HepG2 (cell line): ENCODE measurements around the gene MAP4K3. TPM values are rescaled to one million over a fixed set of nuclear protein-coding genes. Genes with fewer than 3 reads are reported as not detected.

Experiments used
- ATAC-seq: fragments of 200-7000 bp; cut with Tn5 transposase; 3 replicates; pipeline ENCODE4 v1.9.1; 2020; ENCODE audit warnings: mild to moderate bottlenecking, moderate library complexity
- BruUV-seq: library from RNA; stranded (reverse); fragments of 400-500 nt; replicated peaks from 2 replicates; lab custom pipeline; 2021; lab: Mats Ljungman, UMichigan
- CTCF ChIA-PET: fragments of 300-600 bp; formaldehyde crosslinking; extraction: SDS; loops from one replicate; lab custom pipeline; 2021; ENCODE audit warnings: low total read pairs, inconsistent platforms, low intra/inter-chr PET ratio; lab: Yijun Ruan, JAX
- POLR2A ChIA-PET: fragments of 350-600 bp; sonication (Branson Sonifier 250); formaldehyde crosslinking; loops from one replicate; lab custom pipeline; 2020; ENCODE audit warnings: antibody characterized with exemption, inconsistent platforms; lab: Yijun Ruan, JAX
- DNase-seq: peaks from one replicate; pipeline ENCODE4 v3.0.0-alpha.2; 2015; ENCODE audit warnings: low spot score
- FAIRE-seq: peaks from 3 replicates; lab custom pipeline; 2011; peaks lifted over from hg19 to GRCh38; lab: Jason Lieb, UNC
- H2AFZ ChIP-seq: one replicate; pipeline ENCODE4 v1.6.1; 2011; ENCODE audit warnings: low read length, inconsistent platforms
- H3K27ac ChIP-seq: fragments of 300-600 bp; 3 replicates; pipeline ENCODE4 v1.8.0; 2011; ENCODE audit warnings: mixed run types, mild to moderate bottlenecking, mixed read lengths, low read length, inconsistent platforms; ENCODE audit not compliant: insufficient read depth; ENCODE audit errors: extremely low read length
- H3K27me3 ChIP-seq, 2 experiments: fragments of 200-600 bp in 1 of 2; 2 replicates in 1 of 2; 3 replicates in 1 of 2; pipeline versions ENCODE4 v1.6.0 to v1.8.0; 2011; ENCODE audit warnings: low read length in 2 of 2, mild to moderate bottlenecking in 2 of 2, moderate library complexity in 2 of 2, inconsistent platforms in 1 of 2; ENCODE audit not compliant: insufficient read depth in 2 of 2, control insufficient read depth in 1 of 2
- H3K36me3 ChIP-seq, 2 experiments: fragments of 200-600 bp in 1 of 2; replicated peaks in 1 of 2; 2 replicates in 1 of 2; 3 replicates in 1 of 2; pipeline versions ENCODE4 v1.5.1 to v1.8.0; 2011; ENCODE audit warnings: low read length in 2 of 2, inconsistent platforms in 1 of 2; ENCODE audit not compliant: insufficient read depth in 2 of 2, control insufficient read depth in 1 of 2
- H3K4me1 ChIP-seq: 2 replicates; pipeline ENCODE4 v1.5.1; 2012; ENCODE audit warnings: low read length, inconsistent platforms; ENCODE audit not compliant: insufficient read depth
- H3K4me2 ChIP-seq: 2 replicates; pipeline ENCODE4 v1.6.0; 2011; ENCODE audit warnings: low read depth, low read length, inconsistent platforms
- H3K4me3 ChIP-seq, 3 experiments: fragments of 200-600 bp in 1 of 3; sonication (generic), shearing (Covaris generic) in 1 of 3; replicated peaks in 1 of 3; 2 replicates each; pipeline ENCODE4 v1.5.1; 2011 to 2016; ENCODE audit warnings: low read length in 3 of 3, inconsistent platforms in 2 of 3, low read depth in 2 of 3, mild to moderate bottlenecking in 2 of 3, control low read depth in 1 of 3, mixed read lengths in 1 of 3; ENCODE audit not compliant: insufficient read depth in 1 of 3
- H3K79me2 ChIP-seq: one replicate; pipeline ENCODE4 v1.6.1; 2011; ENCODE audit warnings: low read length, inconsistent platforms; ENCODE audit not compliant: insufficient read depth
- H3K9ac ChIP-seq: 2 replicates; pipeline ENCODE4 v1.6.0; 2011; ENCODE audit warnings: mild to moderate bottlenecking, low read depth, low read length, inconsistent platforms; ENCODE audit not compliant: insufficient read depth
- H3K9me3 ChIP-seq: 2 replicates; pipeline ENCODE4 v1.5.1; 2012; ENCODE audit warnings: mild to moderate bottlenecking, low read length
- H4K20me1 ChIP-seq: 2 replicates; pipeline ENCODE4 v1.6.0; 2011; ENCODE audit warnings: inconsistent platforms, mild to moderate bottlenecking, low read length, moderate library complexity; ENCODE audit not compliant: insufficient read depth
- HMG20A ChIP-seq: IDR thresholded peaks from 2 replicates; pipeline ENCODE4 v1.6.1; 2016; ENCODE audit warnings: borderline replicate concordance
- RBM22 ChIP-seq: fragments of 200-400 bp; formaldehyde crosslinking; optimal IDR thresholded peaks from 2 replicates; pipeline ENCODE3; 2017; ENCODE audit warnings: mild to moderate bottlenecking, low read length, moderate library complexity
- TCF7L2 ChIP-seq: IDR thresholded peaks from 2 replicates; pipeline ENCODE4 v1.6.1; 2011; ENCODE audit warnings: mild to moderate bottlenecking, low read depth, low read length, moderate library complexity
- ZNF720 ChIP-seq: sonication (generic); formaldehyde crosslinking; IDR thresholded peaks from 2 replicates; pipeline ENCODE4 v1.4.0; 2020; ENCODE audit warnings: missing genetic modification reagents
- WGBS: methylation state at CpG from one replicate; pipeline ENCODE4 v1.1.6; 2017; ENCODE audit warnings: low lambda C conversion rate; 5-methylcytosine and 5-hydroxymethylcytosine counted together
- in situ Hi-C: cut with HindIII; loops from 2 replicates; pipeline ENCODE4 v1.10.0; 2017; ENCODE audit warnings: low pct_unique_long_range_greater_than_20kb; ENCODE audit not compliant: extremely low pct_ligation_motif_present
- intact Hi-C: fragments of 100-400 bp; cut with micrococcal nuclease; formaldehyde crosslinking; loops from one replicate; pipeline ENCODE4 v1.10.0; 2022; ENCODE audit not compliant: unreplicated experiment
- polyA plus RNA-seq, 8 experiments: library from polyadenylated mRNA; depleted of rRNA in 3 of 8; stranded (reverse) in 7 of 8; unstranded in 1 of 8; fragments of >200 nt; fragmentation: Illumina TruSeq in 4 of 8; extraction: Trizol in 4 of 8; gene quantifications; 2 replicates each; pipeline versions ENCODE4 v1.2.1 to v1.2.3, GENCODE V29; 2011 to 2016; ENCODE audit warnings: low read depth in 4 of 8, missing spikeins in 1 of 8, mixed read lengths in 1 of 8; ENCODE audit not compliant: insufficient read depth in 1 of 8
- total RNA-seq, 5 experiments: library from RNA; depleted of rRNA; stranded (reverse); fragments of >200 nt; fragmentation: Illumina TruSeq; extraction: Trizol; gene quantifications; 2 replicates each; pipeline ENCODE4 v1.2.3, GENCODE V29; 2016; ENCODE audit warnings: low read depth in 1 of 5
- TF ChIP-seq, protein P1 (sequence below): sonication (generic); formaldehyde crosslinking; IDR thresholded peaks from 2 replicates; pipeline ENCODE4 v1.5.0; 2020; ENCODE audit warnings: mild to moderate bottlenecking, missing genetic modification reagents, moderate library complexity

MAP4K3 gene
- total and polyA plus RNA-seq, 2 of the 13 experiments (the other 11 are each of a cell fraction or from before 2014, with no cell fraction given): 45.9 to 53.2 TPM

DNA sequence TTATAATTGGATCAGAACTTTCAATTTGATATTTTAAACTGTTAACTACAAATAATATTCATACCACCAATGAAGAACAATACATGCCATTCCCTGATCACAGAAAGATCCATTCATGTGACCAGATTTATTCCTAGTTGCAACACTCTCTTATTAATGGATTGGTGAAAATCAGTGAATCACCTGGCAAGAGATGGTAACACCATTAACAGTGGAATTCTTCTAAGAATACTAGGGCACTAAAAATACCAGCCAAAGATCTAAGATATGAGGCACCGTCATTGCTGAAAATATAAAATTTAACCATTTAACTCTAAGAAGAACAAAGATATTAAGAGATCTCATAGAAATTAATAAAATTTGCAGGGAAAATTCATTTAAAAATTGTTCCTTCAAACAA lies 58.1 kb downstream of the MAP4K3 start:
- intact Hi-C loops: loop anchor here (1.0 to 2.0 kb wide), 3 partner anchors 57 to 351 kb away; no protein-coding TSS in a partner anchor
- BruUV-seq: no TSS peak
- no peak overlapping the region for H2AFZ ChIP-seq
- ChIA-PET POLR2A (interaction anchor here (0.9 to 1.6 kb wide), 4 partner anchors 58 to 351 kb away, joined by 3 to 4 read pairs (median 3); partner anchors contain the start of gene MAP4K3), CTCF (interaction anchor here (1.7 to 2.9 kb wide), 2 partner anchors 350 to 352 kb away, joined by 15 read pairs; no protein-coding TSS in a partner anchor)
- H3K4me3 ChIP-seq: no peak overlapping the region
- no peaks in the 10 kb centered on the region for H3K27me3 ChIP-seq
- no peak for FAIRE-seq
- no peak overlapping the region for H3K27ac ChIP-seq
- WGBS: 91% methylated on average over 1 of the region's 1 CpG
- no peak overlapping the region for H3K4me2 ChIP-seq
- TF ChIP-seq ZNF720 (CRISPR knock-in tag): no peak
- TF ChIP-seq, protein P1, sequence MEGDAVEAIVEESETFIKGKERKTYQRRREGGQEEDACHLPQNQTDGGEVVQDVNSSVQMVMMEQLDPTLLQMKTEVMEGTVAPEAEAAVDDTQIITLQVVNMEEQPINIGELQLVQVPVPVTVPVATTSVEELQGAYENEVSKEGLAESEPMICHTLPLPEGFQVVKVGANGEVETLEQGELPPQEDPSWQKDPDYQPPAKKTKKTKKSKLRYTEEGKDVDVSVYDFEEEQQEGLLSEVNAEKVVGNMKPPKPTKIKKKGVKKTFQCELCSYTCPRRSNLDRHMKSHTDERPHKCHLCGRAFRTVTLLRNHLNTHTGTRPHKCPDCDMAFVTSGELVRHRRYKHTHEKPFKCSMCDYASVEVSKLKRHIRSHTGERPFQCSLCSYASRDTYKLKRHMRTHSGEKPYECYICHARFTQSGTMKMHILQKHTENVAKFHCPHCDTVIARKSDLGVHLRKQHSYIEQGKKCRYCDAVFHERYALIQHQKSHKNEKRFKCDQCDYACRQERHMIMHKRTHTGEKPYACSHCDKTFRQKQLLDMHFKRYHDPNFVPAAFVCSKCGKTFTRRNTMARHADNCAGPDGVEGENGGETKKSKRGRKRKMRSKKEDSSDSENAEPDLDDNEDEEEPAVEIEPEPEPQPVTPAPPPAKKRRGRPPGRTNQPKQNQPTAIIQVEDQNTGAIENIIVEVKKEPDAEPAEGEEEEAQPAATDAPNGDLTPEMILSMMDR (CRISPR knock-in tag): no peak
- ATAC-seq: no peak
- in situ Hi-C loops: no loop called here
- H3K9ac ChIP-seq: no peak overlapping the region
- no peak for DNase-seq
- peaks cover 6 to 26% of the 10 kb centered on the region in 2 experiments for H3K36me3 ChIP-seq
- H4K20me1 ChIP-seq: peaks cover 23% of the 10 kb centered on the region
- peaks cover 91% of the 10 kb centered on the region for H3K79me2 ChIP-seq
- peaks cover 47% of the 10 kb centered on the region for H3K4me1 ChIP-seq
- no peaks in the 10 kb centered on the region for H3K9me3 ChIP-seq

DNA sequence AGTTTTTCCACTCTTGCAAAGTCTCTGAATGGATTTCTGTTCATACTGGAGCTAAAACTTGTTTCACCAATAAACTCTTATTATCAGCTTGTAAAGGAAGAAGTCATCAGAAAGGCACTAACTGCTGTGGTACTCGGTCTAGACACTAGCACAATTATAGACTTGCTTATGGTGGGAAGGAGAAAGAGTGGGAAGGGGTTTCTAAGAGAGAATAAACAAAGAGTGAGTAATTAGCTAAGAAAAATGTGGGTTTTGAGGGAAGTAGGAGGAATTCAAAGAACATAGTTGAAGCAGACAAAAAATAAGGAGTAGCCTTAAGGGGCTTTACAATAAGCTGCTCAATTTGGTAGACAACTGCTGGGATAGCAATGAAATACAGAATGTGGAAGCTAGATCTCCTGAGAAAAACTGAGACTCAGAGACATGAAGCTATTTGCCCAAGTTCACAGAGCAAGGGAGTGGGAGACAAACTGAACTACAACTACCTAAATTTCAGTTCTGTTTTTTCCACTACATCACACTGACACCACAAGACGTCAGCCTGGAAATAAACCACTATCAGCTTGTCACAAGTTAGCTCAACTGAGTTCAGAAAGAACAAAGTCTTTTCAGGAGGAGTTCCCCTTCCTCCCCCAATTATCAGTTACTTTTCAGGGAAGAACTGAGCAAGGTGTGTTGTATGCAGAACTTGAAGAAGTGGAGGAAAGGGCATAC lies 59.7 kb downstream of the MAP4K3 start:
- Histone ChIP-seq H3K4me3 (no peak overlapping the region), H3K27ac (no peak overlapping the region), H4K20me1 (peaks cover 27% of the 10 kb centered on the region), H3K79me2 (peaks cover 91% of the 10 kb centered on the region), H2AFZ (no peak overlapping the region), H3K4me1 (peaks cover 38% of the 10 kb centered on the region), H3K36me3 (peaks cover 6 to 26% of the 10 kb centered on the region in 2 experiments), H3K4me2 (no peak overlapping the region), H3K27me3 (no peaks in the 10 kb centered on the region), H3K9me3 (no peaks in the 10 kb centered on the region), H3K9ac (no peak overlapping the region)
- intact Hi-C loops: no loop called here
- FAIRE-seq (no peak), DNase-seq (no peak), ATAC-seq (no peak)
- TF ChIP-seq HMG20A (CRISPR knock-in tag) (no peak), TCF7L2 (0 out of 2 replicates have a peak, but pooled peaks have one; percentile 32), RBM22 (peak; percentile 62)
- in situ Hi-C loops: no loop called here
- WGBS: over 99% methylated on average over 2 of the region's 2 CpGs
- CTCF ChIA-PET: interaction anchor here (2.9 kb wide), 1 partner anchor 351 kb away, joined by 15 read pairs; no protein-coding TSS in a partner anchor
- POLR2A ChIA-PET: interaction anchor here (0.5 to 0.9 kb wide), 2 partner anchors 12 to 59 kb away, joined by 3 read pairs; no protein-coding TSS in a partner anchor
- no TSS peak for BruUV-seq
